Stimulated activated CD8-positive, alpha-beta memory T cell treated with anti-CD3 and anti-CD28 coated beads, Interleukin-4, amount 100 ng/mL, for 24 hours (primary cell): ENCODE measurements around the gene OR8G1.
"Not testable (repeated sequence)": the region's sequence is repeated elsewhere in the genome, so short reads cannot be mapped to it uniquely, and the experiment has no call there.

ENCODE experiments used
- DNase-seq: peaks from one replicate; pipeline ENCODE4 v3.0.0-alpha.2; 2020; ENCODE audit warnings: low read depth

Gene OR8G1

DNA sequence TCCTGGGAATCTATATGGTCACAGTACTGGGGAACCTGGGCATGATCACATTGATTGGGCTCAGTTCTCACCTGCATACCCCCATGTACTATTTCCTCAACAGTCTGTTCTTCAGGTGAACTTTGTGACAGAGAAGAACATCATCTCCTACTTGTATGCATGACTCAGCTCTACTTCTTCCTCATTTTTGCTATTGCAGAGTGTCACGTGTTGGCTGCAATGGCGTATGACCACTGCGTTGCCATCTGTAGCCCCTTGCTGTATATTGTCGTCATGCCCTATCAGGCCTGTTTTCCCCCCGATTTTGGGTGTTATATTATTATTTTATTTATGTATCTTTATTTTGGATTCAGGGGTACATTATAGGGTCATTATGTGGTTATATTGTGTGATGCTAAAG is 2.4 kb upstream of the OR8G1 start:
- no peak for DNase-seq

DNA sequence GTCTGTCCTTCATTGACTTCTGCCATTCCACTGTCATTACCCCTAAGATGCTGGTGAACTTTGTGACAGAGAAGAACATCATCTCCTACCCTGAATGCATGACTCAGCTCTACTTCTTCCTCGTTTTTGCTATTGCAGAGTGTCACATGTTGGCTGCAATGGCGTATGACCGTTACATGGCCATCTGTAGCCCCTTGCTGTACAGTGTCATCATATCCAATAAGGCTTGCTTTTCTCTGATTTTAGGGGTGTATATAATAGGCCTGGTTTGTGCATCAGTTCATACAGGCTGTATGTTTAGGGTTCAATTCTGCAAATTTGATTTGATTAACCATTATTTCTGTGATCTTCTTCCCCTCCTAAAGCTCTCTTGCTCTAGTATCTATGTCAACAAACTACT is 9.0 kb downstream of the OR8G1 start:
- not testable (repeated sequence) for DNase-seq

DNA sequence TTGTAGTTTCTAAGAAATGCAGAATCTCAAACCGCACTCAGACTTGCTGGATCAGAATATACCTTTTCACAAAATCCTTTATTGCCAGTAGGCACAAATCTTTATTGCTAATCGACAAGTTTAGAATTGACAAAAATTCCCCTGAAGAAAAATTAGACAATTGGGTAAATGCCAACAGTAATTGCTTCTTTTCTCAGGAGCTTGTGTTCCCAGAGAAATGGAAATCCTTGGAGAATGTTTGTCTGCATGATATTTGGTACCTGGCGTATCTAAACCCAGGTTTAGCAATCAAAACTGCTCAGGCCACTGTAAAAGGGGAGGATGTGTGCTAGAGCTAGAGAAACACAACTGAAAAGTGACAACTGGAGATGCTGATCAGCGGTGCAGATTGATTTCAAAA is 15.2 kb downstream of the OR8G1 start, which contains the start of gene OR8G5:
Gene OR8G5, plus strand, starts transcription at position 301 of the 400 bp plus-strand sequence. CDS start 8,556 bp downstream, outside the sequence.
- DNase-seq = no peak

DNA sequence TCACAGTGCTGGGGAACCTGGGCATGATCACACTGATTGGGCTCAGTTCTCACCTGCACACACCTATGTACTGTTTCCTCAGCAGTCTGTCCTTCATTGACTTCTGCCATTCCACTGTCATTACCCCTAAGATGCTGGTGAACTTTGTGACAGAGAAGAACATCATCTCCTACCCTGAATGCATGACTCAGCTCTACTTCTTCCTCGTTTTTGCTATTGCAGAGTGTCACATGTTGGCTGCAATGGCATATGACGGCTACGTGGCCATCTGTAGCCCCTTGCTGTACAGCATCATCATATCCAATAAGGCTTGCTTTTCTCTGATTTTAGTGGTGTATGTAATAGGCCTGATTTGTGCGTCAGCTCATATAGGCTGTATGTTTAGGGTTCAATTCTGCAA is 24.1 kb downstream of the OR8G1 start:
- DNase-seq = not testable (repeated sequence)

DNA sequence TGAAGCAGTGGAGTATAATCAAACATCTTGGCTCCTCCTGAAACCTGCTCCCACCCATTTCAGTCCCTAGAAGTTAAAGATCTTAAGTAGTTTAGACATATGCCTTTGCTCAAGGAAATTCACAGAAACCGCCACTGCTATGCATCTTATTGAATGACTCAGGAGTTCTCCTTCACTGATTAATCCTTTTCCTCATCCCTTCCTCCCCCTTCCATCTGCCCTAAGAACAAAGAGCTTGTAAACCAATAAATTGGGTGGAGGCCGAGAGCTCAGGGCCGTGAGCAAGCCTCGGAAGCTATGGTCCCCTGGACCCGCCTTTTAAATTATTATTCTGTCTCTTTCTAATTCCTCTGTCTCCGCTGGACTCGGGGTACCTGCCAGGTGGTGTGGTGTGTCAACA is 30.0 kb downstream of the OR8G1 start:
- not testable (repeated sequence) for DNase-seq

DNA sequence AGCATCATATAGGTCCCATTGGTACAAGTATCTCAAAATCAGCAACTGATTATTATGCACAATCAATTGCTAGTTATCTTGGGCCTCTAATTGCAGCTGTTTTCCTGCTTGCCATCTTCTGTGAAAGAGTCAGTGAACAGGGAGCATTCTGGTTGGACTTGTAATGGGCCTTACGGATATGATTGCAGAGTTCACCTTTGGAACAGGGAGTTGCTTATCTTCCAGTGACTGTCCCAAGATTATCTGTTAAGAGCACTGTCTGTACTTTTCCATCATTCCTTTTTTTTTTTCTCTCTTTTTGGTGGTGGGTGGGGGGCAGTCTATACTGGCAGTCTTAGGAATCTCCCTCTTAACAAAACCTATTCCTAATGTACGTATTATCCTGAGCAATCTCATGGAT is 33.1 kb downstream of the OR8G1 start:
- DNase-seq = no peak

DNA sequence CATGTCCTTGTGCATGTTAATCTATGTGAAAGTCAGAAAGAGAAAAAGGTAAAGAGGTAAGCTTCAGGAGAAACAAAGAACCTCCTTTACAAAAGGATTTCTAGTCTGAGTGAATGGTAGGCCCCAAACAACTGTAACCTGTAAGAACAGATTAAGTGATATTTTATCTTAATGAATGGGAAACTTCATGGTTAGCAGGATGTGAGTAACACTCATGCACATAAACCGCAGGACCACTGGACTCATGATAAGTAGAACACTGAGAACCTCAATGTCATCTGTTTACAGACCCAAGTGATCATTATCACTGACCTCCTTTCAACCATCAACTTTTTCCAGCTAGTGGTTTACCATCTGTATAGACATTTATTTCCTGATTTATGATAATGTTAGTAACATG is 35.2 kb downstream of the OR8G1 start:
- no peak for DNase-seq

DNA sequence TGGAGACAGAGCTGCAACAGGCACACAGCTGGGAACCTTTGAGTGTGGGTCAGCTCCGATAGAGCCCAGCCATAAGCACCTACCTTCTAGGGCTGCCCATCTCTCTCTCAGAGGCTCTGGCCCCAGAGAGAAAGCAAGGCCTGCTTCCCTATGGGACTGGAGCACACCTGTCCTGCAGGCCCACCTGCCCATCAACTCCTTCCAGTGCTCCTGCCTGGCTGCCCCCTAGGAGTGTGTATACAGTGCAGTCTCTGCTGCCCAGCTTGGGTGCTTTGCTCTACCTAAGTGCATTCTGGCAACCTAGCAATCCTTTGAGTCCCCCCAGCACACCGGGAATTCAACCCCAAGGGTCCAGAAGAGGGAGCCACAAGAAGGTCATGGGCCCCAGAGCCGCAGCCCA is 36.3 kb downstream of the OR8G1 start:
- no peak for DNase-seq

DNA sequence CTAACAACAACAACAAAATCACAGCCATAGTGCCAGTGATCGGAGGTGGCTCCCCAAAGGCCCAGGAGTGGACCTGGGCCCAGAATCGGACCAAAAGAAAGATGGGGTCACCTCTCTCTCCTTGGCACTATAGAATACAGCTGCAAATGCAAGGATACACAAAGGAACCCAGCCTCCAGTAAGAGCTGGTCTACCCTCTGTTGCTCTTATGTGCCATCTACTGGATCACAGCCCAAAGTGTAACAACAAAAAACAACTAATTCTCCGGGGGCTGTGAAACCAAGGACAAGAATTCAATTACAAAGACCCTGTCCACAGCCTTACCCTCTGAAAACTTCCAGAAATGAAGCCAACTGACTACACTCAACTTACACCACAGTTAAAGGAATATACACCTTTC is 36.9 kb downstream of the OR8G1 start:
- DNase-seq = no peak

DNA sequence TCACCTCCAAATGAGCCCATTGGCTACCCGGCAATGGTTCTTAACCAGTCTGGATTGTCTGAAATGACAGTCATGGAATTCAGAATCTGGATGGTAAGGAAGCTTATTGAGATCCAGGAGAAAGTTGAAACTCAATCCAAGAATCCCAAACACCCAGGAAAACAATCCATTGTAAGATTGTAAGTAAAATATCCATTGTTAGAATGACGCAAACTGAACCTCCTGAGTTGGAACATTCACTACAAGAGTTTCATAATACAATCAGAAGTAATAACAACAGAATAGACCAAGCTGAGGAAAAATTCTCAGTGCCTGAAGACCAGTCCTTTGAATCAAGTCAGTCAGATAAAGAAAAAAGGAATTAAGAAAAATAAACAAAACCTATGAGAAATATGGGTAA is 37.4 kb downstream of the OR8G1 start:
- no peak for DNase-seq

DNA sequence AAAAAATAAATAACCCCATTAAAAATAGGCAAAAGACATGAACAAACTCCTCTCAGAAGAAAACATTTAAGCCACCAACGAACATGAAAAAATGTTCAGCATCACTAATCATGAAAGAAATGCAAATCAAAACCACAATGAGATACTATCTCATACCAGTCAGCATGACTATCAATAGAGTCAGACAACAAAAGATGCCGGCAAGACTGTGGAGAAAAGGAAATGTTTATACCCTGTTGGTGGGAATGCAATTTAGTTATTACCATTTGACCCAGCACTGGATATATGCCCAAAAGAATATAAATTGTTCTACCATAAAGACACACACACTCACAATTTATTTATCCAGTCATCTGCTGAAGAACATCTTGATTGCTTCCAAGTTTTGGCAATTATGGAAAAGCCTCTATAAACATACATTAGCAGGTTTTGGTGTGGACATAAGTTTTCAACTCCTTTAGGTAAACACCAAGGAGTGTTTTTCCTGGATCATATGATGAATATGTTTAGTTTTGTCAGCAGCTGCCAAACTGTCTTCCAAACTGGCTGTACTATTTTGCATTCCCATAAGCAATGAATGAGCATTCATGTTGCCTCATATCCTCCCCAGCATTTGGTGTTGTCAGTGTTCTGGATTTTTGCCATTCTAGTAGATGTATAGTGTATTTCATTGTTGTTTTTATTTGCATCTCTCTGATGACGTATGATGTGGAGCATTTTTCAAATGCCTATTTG is 44.9 kb downstream of the OR8G1 start:
- DNase-seq = no peak

DNA sequence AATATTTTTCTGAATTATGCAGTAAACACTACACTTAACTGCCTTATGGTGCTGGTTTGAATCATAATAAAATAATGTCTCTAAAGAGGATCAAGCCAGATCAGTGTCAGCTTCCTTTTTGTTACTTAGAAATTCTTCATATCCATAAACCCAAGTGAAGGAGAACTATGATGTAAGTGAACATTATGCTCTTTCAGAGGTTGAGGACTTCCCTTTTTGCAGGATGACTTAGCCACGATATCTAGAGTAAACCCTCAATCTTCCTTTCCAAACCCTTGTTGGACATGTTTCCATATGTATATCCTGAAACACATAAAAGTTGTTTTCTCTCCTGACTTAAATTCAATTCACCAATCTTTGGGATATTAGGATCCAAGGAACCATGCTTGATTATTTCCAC is 53.8 kb downstream of the OR8G1 start:
- DNase-seq = no peak

DNA sequence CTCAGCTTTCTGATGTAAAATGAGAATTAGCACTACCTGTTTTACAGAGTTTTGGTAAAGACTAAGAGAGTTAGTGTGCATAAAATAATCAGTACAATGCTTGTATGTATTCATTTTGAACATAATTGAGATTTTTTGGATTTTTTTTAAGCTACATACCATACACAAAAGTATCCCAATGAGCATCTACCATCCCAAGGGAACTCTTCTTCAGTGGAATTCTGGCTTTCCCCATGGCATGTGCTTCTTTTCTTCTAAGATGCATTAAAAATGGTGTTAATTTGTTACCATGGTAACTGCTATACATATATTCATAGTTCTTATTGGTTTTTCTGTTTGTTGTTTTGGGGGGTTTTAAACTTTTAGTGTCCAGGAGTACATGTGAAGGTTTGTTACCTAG is 55.1 kb downstream of the OR8G1 start:
- no peak for DNase-seq

DNA sequence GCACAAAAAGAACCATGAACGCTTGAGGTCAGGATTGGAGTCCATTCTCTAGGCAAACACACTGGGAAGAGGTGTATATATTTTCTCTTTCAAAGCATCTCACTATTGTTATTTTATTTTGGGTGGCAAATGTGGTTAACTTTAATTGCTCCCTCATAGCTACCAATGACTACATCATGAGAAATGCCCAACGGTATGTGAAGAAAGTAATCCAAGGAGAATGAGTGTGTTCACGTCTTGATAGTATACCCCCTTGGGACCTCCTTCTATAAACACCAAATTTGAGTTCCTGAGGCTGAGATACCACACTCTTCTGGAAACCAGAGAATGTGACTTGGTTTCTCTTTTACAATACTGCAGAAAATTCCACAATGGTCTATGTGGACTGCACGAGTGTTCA is 57.0 kb downstream of the OR8G1 start:
- DNase-seq = no peak

DNA sequence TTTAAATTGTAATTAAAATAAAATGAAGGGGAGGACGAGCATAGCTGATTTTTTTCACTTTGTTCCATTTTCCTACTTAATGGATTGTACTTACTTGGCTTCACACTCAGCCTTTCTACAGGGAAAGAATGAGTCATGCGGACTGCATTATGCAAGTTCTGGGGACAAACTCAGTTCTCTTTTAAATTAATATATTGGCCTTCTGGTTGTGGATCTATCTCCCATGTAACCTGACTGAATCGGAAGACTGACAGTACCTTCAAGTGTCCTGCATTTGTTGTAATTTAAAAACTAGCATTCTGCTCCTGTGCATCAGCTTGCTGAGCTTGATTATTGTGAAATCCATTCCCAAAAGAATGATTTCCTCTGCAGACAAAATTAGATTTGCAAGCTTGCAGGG is 60.7 kb downstream of the OR8G1 start:
- no peak for DNase-seq

DNA sequence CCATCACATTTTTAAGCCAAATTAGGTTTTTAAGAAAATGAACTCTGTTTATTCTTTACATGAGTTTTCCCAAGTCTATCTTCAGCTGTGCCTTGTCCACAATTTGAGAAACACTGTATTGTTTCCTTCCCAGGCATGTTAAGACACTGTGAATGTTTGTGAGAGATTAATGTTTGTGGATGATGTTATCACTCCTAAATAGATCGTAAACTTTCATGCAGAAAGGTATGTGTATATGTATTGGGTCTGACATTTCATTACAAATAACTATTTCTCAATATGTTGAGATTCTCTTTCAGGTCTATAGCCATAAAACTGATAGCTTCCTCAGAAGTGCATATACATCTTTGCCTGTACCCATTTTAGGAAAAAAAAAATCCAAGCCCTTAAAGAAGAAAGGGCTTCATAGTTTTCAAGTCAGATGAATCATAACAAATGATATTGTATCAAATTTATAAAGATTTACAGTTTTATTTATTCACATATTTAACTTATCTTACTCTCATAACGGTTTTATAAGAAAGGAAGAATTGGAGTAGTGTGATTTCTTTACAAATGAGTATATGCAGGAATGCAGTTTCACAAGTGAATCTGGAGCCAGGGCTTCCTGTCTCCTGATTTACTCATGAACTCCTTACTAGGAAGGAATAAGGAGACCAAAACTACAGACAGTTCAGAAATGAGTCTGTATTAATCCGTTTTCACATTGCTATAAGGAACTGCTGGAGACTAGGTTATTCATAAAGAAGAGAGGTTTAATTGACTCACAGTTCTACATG is 61.6 kb downstream of the OR8G1 start:
- DNase-seq = no peak
